Measurements from ENCODE around the gene ISOC2. TPM values are rescaled to one million over a fixed set of nuclear protein-coding genes. Genes with fewer than 3 reads are reported as not detected.
A peak's percentile ranks its signal among the peaks of the same experiment; 100 is the strongest.

ISOC2 gene
- total and polyA plus RNA-seq, 2 experiments from 2014 or later = 72.2 to 79.3 TPM

GRCh38 chr19:55471266-55471665 lies 9.8 kb upstream of the ISOC2 start:
- 91% methylated on average over 13 of the region's 13 CpGs for WGBS (ENCODE audit: low lambda C conversion rate, missing lambda C conversion rate)
- Histone ChIP-seq H3K9me2 (replicated peaks; ENCODE audit: insufficient read depth) (no peaks in the 10 kb centered on the region), H3K9me3 (ENCODE audit: low read depth) (no peaks in the 10 kb centered on the region), H4K20me1 (ENCODE audit: insufficient read depth, poor library complexity, severe bottlenecking) (no peaks in the 10 kb centered on the region), H3K79me2 (no peaks in the 10 kb centered on the region), H2AFZ (no peak overlapping the region), H3K4me1 (ENCODE audit: insufficient read depth) (peaks cover 10% of the 10 kb centered on the region), H3K36me3 (replicated peaks; ENCODE audit: insufficient read depth, low read depth) (no peaks in the 10 kb centered on the region), H3K4me3 (no peak overlapping the region), H3K27me3 (no peaks in the 10 kb centered on the region), H3K4me2 (no peak overlapping the region), H3K27ac (no peak overlapping the region)
- no peak for DNase-seq (ENCODE audit: low spot score)
- TF ChIP-seq CTCF (IDR thresholded peaks at IDR 0.05; ENCODE audit: poor library complexity) (no peak), EZH2phosphoT487 (IDR thresholded peaks at IDR 0.05; ENCODE audit: low read depth, severe bottlenecking, unreplicated experiment) (no peak), EZH2 (IDR thresholded peaks at IDR 0.05; ENCODE audit: borderline replicate concordance) (no peak)

- no peak overlapping the region for H3K4me2 ChIP-seq
- H3K27ac ChIP-seq = no peak overlapping the region
- H3K36me3 ChIP-seq (replicated peaks; ENCODE audit: insufficient read depth, low read depth) = no peaks in the 10 kb centered on the region
- 42% methylated on average over 4 of the region's 4 CpGs for whole genome bisulfite sequencing (ENCODE audit: low lambda C conversion rate, missing lambda C conversion rate)
- H3K4me1 ChIP-seq (ENCODE audit: insufficient read depth) = peaks cover 4% of the 10 kb centered on the region
- no peaks in the 10 kb centered on the region for H3K9me3 ChIP-seq (ENCODE audit: low read depth)
- H4K20me1 ChIP-seq (ENCODE audit: insufficient read depth, poor library complexity, severe bottlenecking) = no peaks in the 10 kb centered on the region
- H3K79me2 ChIP-seq = no peaks in the 10 kb centered on the region
- H3K9me2 ChIP-seq (replicated peaks; ENCODE audit: insufficient read depth) = no peaks in the 10 kb centered on the region
- no peak for TF ChIP-seq CTCF (IDR thresholded peaks at IDR 0.05; ENCODE audit: poor library complexity)
- no peak for TF ChIP-seq EZH2phosphoT487 (IDR thresholded peaks at IDR 0.05; ENCODE audit: low read depth, severe bottlenecking, unreplicated experiment)
- no peak for TF ChIP-seq EZH2 (IDR thresholded peaks at IDR 0.05; ENCODE audit: borderline replicate concordance)
- no peak for DNase-seq (ENCODE audit: low spot score)
- no peak overlapping the region for H2AFZ ChIP-seq
- no peaks in the 10 kb centered on the region for H3K27me3 ChIP-seq
- no peak overlapping the region for H3K4me3 ChIP-seq
These were observed 6.6 kb upstream of the ISOC2 start for GRCh38 chr19:55468054-55468393.

- no peaks in the 10 kb centered on the region for H3K36me3 ChIP-seq (replicated peaks; ENCODE audit: insufficient read depth, low read depth)
These were observed 6.0 kb upstream of the ISOC2 start for GRCh38 chr19:55467236-55468053.

More at GRCh38 chr19:55467236-55468053, 6.0 kb upstream of the ISOC2 start:
- Histone ChIP-seq H4K20me1 (ENCODE audit: insufficient read depth, poor library complexity, severe bottlenecking) (no peaks in the 10 kb centered on the region), H3K4me2 (no peak overlapping the region), H3K4me1 (ENCODE audit: insufficient read depth) (peaks cover 4% of the 10 kb centered on the region), H3K79me2 (no peaks in the 10 kb centered on the region), H3K4me3 (no peak overlapping the region), H3K27ac (no peak overlapping the region), H3K9me3 (ENCODE audit: low read depth) (no peaks in the 10 kb centered on the region), H3K27me3 (no peaks in the 10 kb centered on the region), H2AFZ (no peak overlapping the region), H3K9me2 (replicated peaks; ENCODE audit: insufficient read depth) (no peaks in the 10 kb centered on the region)
- DNase-seq (ENCODE audit: low spot score) = peak; percentile 76
- 41% methylated on average over 29 of the region's 29 CpGs for WGBS (ENCODE audit: low lambda C conversion rate, missing lambda C conversion rate)
- TF ChIP-seq CTCF (IDR thresholded peaks at IDR 0.05; ENCODE audit: poor library complexity) (peak; percentile 98), EZH2phosphoT487 (IDR thresholded peaks at IDR 0.05; ENCODE audit: low read depth, severe bottlenecking, unreplicated experiment) (no peak)

All from hepatocyte (in vitro differentiated cells).